ENCODE data around the gene TFDP1. TPM values are rescaled to one million over a fixed set of nuclear protein-coding genes. Genes with fewer than 3 reads are reported as not detected.
A peak's percentile ranks its signal among the peaks of the same experiment; 100 is the strongest.

Gene TFDP1
- total and polyA plus RNA-seq, 10 donors, result 21.7 to 91.7 (median 51.7) TPM

- H3K27ac ChIP-seq, result peak overlapping the region in 6 of 8 donors; percentile 32 to 78 (median 68)
- H3K4me1 ChIP-seq, result peaks cover 0 to 35% (median 16%) of the 10 kb centered on the region in 6 donors
- DNase-seq, result peak; percentile 64
- TF ChIP-seq CTCF (IDR thresholded peaks at IDR 0.05 in 8 of 11, conservative IDR thresholded peaks at IDR 0.05 in 3 of 11), result no peak
- no peak for TF ChIP-seq POLR2A (IDR thresholded peaks at IDR 0.05)
- TF ChIP-seq POLR2AphosphoS5 (IDR thresholded peaks at IDR 0.05), result no peak
- WGBS, 5 donors, result 74 to 88% (median 83%) methylated on average over 14 to 16 of the region's 16 CpGs
- H3K36me3 ChIP-seq, result peaks cover 0 to 64% (median 16%) of the 10 kb centered on the region in 6 donors
- H3K4me3 ChIP-seq, result no peak overlapping the region
- intact Hi-C loops (cut with DNase I; ENCODE audit: low total_unique reads), result no loop called here
- no peaks in the 10 kb centered on the region for H3K27me3 ChIP-seq (replicated peaks in 1 of 7)
- H3K9me3 ChIP-seq, result no peaks in the 10 kb centered on the region
Measured at GRCh38 chr13:113553511-113554332, 30.8 kb upstream of the TFDP1 start.

GRCh38 chr13:113554333-113554700 lies 30.2 kb upstream of the TFDP1 start:
- DNase-seq, result no peak
- peaks cover 0 to 58% (median 13%) of the 10 kb centered on the region in 6 donors for H3K36me3 ChIP-seq

GRCh38 chr13:113555141-113555540 lies 29.4 kb upstream of the TFDP1 start:
- intact Hi-C loops (cut with DNase I; ENCODE audit: low total_unique reads), result no loop called here
- Histone ChIP-seq H3K4me3 (no peak overlapping the region), H3K4me1 (peaks cover 0 to 25% (median 11%) of the 10 kb centered on the region in 6 donors), H3K27me3 (replicated peaks in 1 of 7) (no peaks in the 10 kb centered on the region), H3K27ac (no peak overlapping the region), H3K36me3 (peaks cover 0 to 49% (median 12%) of the 10 kb centered on the region in 6 donors), H3K9me3 (no peaks in the 10 kb centered on the region)
- TF ChIP-seq CTCF (IDR thresholded peaks at IDR 0.05 in 8 of 11, conservative IDR thresholded peaks at IDR 0.05 in 3 of 11) (no peak), POLR2AphosphoS5 (IDR thresholded peaks at IDR 0.05) (no peak), POLR2A (IDR thresholded peaks at IDR 0.05) (no peak)
- WGBS, 5 donors, result 83 to 99% (median 98%) methylated on average over 4 of the region's 4 CpGs
- peak; percentile 46 for DNase-seq

More at GRCh38 chr13:113554333-113554700, 30.2 kb upstream of the TFDP1 start:
- H3K27me3 ChIP-seq (replicated peaks in 1 of 7), result no peaks in the 10 kb centered on the region
- intact Hi-C loops (cut with DNase I; ENCODE audit: low total_unique reads), result no loop called here
- TF ChIP-seq CTCF (IDR thresholded peaks at IDR 0.05 in 8 of 11, conservative IDR thresholded peaks at IDR 0.05 in 3 of 11), result no peak
- no peak for TF ChIP-seq POLR2A (IDR thresholded peaks at IDR 0.05)
- no peak for TF ChIP-seq POLR2AphosphoS5 (IDR thresholded peaks at IDR 0.05)
- peaks cover 0 to 29% (median 12%) of the 10 kb centered on the region in 6 donors for H3K4me1 ChIP-seq
- WGBS, 5 donors, result 83 to 91% (median 88%) methylated on average over 9 of the region's 9 CpGs
- no peak overlapping the region for H3K4me3 ChIP-seq
- H3K9me3 ChIP-seq, result no peaks in the 10 kb centered on the region
- H3K27ac ChIP-seq, result peak overlapping the region in 2 of 8 donors; percentile 68 to 69

- Histone ChIP-seq H3K36me3 (peaks cover 0 to 31% (median 1%) of the 10 kb centered on the region in 6 donors), H3K9me3 (no peaks in the 10 kb centered on the region), H3K4me3 (no peak overlapping the region), H3K4me1 (peaks cover 0 to 23% (median 11%) of the 10 kb centered on the region in 6 donors), H3K27ac (no peak overlapping the region), H3K27me3 (replicated peaks in 1 of 7) (no peaks in the 10 kb centered on the region)
- peak; percentile 38 for DNase-seq
- 93 to 97% (median 94%) methylated on average over 5 of the region's 5 CpGs for WGBS, 5 donors
- intact Hi-C loops (cut with DNase I; ENCODE audit: low total_unique reads), result no loop called here
- TF ChIP-seq POLR2A (IDR thresholded peaks at IDR 0.05) (no peak), CTCF (IDR thresholded peaks at IDR 0.05 in 8 of 11, conservative IDR thresholded peaks at IDR 0.05 in 3 of 11) (no peak), POLR2AphosphoS5 (IDR thresholded peaks at IDR 0.05) (no peak)
Measured at GRCh38 chr13:113557013-113557412, 27.5 kb upstream of the TFDP1 start.

Data from spleen (tissue), 11 donors.